HG02678 (cell line): Measurements from ENCODE around the gene SFXN5.
A peak's percentile ranks its signal among the peaks of the same experiment; 100 is the strongest.
"Not testable (repeated sequence)": the region's sequence is repeated elsewhere in the genome, so short reads cannot be mapped to it uniquely, and the experiment has no call there.

ENCODE experiments used
- ATAC-seq: cut with Tn5 transposase; IDR thresholded peaks from one replicate; pipeline ENCODE4 v1.9.1; 2021; ENCODE audit warnings: mild to moderate bottlenecking, moderate library complexity; ENCODE audit not compliant: unreplicated experiment

Gene SFXN5

GRCh38 chr2:73101626-73102256 is 30.2 kb upstream of the SFXN5 start:
- no peak for ATAC-seq

- ATAC-seq = no peak
These were observed 29.4 kb upstream of the SFXN5 start for GRCh38 chr2:73100956-73101355.

- no peak for ATAC-seq
These were observed 28.0 kb upstream of the SFXN5 start for GRCh38 chr2:73099486-73099885.

- ATAC-seq = no peak
These were observed 24.4 kb upstream of the SFXN5 start for GRCh38 chr2:73095910-73096309.

- ATAC-seq = not testable (repeated sequence)
These were observed 22.2 kb upstream of the SFXN5 start for GRCh38 chr2:73093601-73094218.

- ATAC-seq = no peak
These were observed 20.8 kb upstream of the SFXN5 start for GRCh38 chr2:73092146-73092783.

- no peak for ATAC-seq
These were observed 20.2 kb upstream of the SFXN5 start for GRCh38 chr2:73091696-73092095.

GRCh38 chr2:73091164-73091563 is 19.7 kb upstream of the SFXN5 start:
- ATAC-seq = no peak

- no peak for ATAC-seq
These were observed 17.9 kb upstream of the SFXN5 start for GRCh38 chr2:73089270-73090030.

- no peak for ATAC-seq
These were observed 17.2 kb upstream of the SFXN5 start for GRCh38 chr2:73088703-73089102.

- no peak for ATAC-seq
These were observed 16.7 kb upstream of the SFXN5 start for GRCh38 chr2:73088211-73088610.

- no peak for ATAC-seq
These were observed 15.8 kb upstream of the SFXN5 start for GRCh38 chr2:73087311-73087710.

GRCh38 chr2:73085691-73086090 is 14.2 kb upstream of the SFXN5 start:
- ATAC-seq = peak; percentile 92

GRCh38 chr2:73084971-73085370 is 13.5 kb upstream of the SFXN5 start:
- no peak for ATAC-seq

GRCh38 chr2:73083886-73084800 is 12.6 kb upstream of the SFXN5 start:
- ATAC-seq = no peak

GRCh38 chr2:73082523-73083410 is 11.3 kb upstream of the SFXN5 start:
- no peak for ATAC-seq

GRCh38 chr2:73081181-73081671 is 9.7 kb upstream of the SFXN5 start:
- no peak for ATAC-seq

GRCh38 chr2:73080321-73081131 is 9.0 kb upstream of the SFXN5 start:
- no peak for ATAC-seq

- no peak for ATAC-seq
These were observed 8.1 kb upstream of the SFXN5 start for GRCh38 chr2:73079636-73080035.
